Activated CD8-positive, alpha-beta T cell treated with anti-CD3 and anti-CD28 coated beads for 36 hours (primary cell): ENCODE data around the gene PYHIN1. TPM values are rescaled to one million over a fixed set of nuclear protein-coding genes. Genes with fewer than 3 reads are reported as not detected.

Source experiments
- ATAC-seq: fragments of 200-7000 bp; cut with Tn5 transposase; one replicate; pipeline ENCODE4 v1.10.0; 2021; ENCODE audit warnings: mild to moderate bottlenecking, moderate library complexity
- CTCF ChIA-PET: fragments of 350-600 bp; sonication (Branson Sonifier 250); formaldehyde crosslinking; loops from one replicate; lab custom pipeline; 2021; ENCODE audit warnings: antibody characterized with exemption; lab: Charles Lee
- POLR2A ChIA-PET: fragments of 350-600 bp; sonication (Branson Sonifier 250); formaldehyde crosslinking; loops from one replicate; lab custom pipeline; 2021; ENCODE audit warnings: antibody characterized with exemption; lab: Charles Lee
- DNase-seq: peaks from one replicate; pipeline ENCODE4 v3.0.0-alpha.2; 2020
- H3K27ac Mint-ChIP-seq: one replicate; pipeline ENCODE4 v1.8.0; 2021; ENCODE audit warnings: mild to moderate bottlenecking, mixed read lengths
- H3K27me3 Mint-ChIP-seq: one replicate; pipeline ENCODE4 v1.8.0; 2021; ENCODE audit warnings: mixed read lengths
- H3K36me3 Mint-ChIP-seq: one replicate; pipeline ENCODE4 v1.8.0; 2021; ENCODE audit warnings: low read depth, mixed read lengths
- H3K4me1 Mint-ChIP-seq: one replicate; pipeline ENCODE4 v1.8.0; 2021; ENCODE audit warnings: low read depth, mixed read lengths
- H3K4me3 Mint-ChIP-seq: one replicate; pipeline ENCODE4 v1.8.0; 2021; ENCODE audit warnings: mild to moderate bottlenecking, moderate library complexity, mixed read lengths
- H3K9me3 Mint-ChIP-seq: one replicate; pipeline ENCODE4 v1.8.0; 2021; ENCODE audit warnings: mixed read lengths
- intact Hi-C: fragments of 100-400 bp; cut with micrococcal nuclease; formaldehyde crosslinking; loops from one replicate; pipeline ENCODE4 v1.10.0; 2022
- total RNA-seq, 2 experiments: library from RNA; stranded (reverse); gene quantifications; one replicate each; pipeline ENCODE4 v1.2.3, GENCODE V29; 2021
- TF ChIP-seq, protein P1 (sequence below): fragments of 200-600 bp; IDR thresholded peaks from one replicate; pipeline ENCODE4 v1.8.0; 2022; ENCODE audit warnings: antibody characterized with exemption, mild to moderate bottlenecking

The PYHIN1 gene
- total RNA-seq, 2 experiments from 2014 or later: 7.0 to 8.5 TPM

DNA sequence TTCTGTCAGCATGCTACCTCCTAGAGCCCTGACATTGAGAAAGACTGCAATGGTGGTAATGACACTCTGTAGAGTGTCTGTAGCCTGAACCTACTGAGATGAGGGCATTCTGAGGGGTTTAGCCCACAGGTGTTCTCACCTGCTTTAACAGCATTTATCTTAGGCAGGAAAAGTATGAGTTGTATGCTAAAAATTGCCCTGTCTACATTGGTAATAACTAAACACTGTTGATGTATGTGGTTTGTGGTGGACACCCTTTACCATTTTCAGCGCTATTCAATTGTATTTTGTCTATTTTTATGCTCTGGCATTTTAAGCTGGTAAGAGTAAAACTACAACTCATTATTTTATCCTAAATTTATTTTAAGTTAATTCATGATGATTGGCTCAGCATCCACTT lies 10.0 kb downstream of the PYHIN1 start:
- intact Hi-C loops: no loop called here
- no peaks in the 10 kb centered on the region for H3K9me3 Mint-ChIP-seq
- ChIA-PET CTCF (no interaction called here), POLR2A (no interaction called here)
- peaks cover 8% of the 10 kb centered on the region for H3K27me3 Mint-ChIP-seq
- peaks cover 10% of the 10 kb centered on the region for H3K36me3 Mint-ChIP-seq
- H3K27ac Mint-ChIP-seq: no peak overlapping the region
- H3K4me3 Mint-ChIP-seq: no peak overlapping the region
- DNase-seq (no peak), ATAC-seq (no peak)
- peaks cover 30% of the 10 kb centered on the region for H3K4me1 Mint-ChIP-seq
- TF ChIP-seq, protein P1, sequence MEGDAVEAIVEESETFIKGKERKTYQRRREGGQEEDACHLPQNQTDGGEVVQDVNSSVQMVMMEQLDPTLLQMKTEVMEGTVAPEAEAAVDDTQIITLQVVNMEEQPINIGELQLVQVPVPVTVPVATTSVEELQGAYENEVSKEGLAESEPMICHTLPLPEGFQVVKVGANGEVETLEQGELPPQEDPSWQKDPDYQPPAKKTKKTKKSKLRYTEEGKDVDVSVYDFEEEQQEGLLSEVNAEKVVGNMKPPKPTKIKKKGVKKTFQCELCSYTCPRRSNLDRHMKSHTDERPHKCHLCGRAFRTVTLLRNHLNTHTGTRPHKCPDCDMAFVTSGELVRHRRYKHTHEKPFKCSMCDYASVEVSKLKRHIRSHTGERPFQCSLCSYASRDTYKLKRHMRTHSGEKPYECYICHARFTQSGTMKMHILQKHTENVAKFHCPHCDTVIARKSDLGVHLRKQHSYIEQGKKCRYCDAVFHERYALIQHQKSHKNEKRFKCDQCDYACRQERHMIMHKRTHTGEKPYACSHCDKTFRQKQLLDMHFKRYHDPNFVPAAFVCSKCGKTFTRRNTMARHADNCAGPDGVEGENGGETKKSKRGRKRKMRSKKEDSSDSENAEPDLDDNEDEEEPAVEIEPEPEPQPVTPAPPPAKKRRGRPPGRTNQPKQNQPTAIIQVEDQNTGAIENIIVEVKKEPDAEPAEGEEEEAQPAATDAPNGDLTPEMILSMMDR: no peak

- Mint-ChIP-seq H3K27me3 (peaks cover 6% of the 10 kb centered on the region), H3K9me3 (no peaks in the 10 kb centered on the region), H3K36me3 (peaks cover 12% of the 10 kb centered on the region), H3K27ac (no peak overlapping the region), H3K4me3 (no peak overlapping the region), H3K4me1 (peaks cover 27% of the 10 kb centered on the region)
- ATAC-seq: peak; percentile 39
- CTCF ChIA-PET: interaction anchor here (1.3 kb wide), 1 partner anchor 56 kb away, joined by 3 read pairs; no protein-coding TSS in a partner anchor
- DNase-seq: no peak
- intact Hi-C loops: no loop called here
- TF ChIP-seq, protein P1: no peak
- POLR2A ChIA-PET: no interaction called here
These were observed 11.1 kb downstream of the PYHIN1 start for GRCh38 chr1:158942490-158942889.

- intact Hi-C loops: no loop called here
- H3K36me3 Mint-ChIP-seq: peaks cover 14% of the 10 kb centered on the region
These were observed 11.7 kb downstream of the PYHIN1 start for GRCh38 chr1:158943059-158943458.

DNA sequence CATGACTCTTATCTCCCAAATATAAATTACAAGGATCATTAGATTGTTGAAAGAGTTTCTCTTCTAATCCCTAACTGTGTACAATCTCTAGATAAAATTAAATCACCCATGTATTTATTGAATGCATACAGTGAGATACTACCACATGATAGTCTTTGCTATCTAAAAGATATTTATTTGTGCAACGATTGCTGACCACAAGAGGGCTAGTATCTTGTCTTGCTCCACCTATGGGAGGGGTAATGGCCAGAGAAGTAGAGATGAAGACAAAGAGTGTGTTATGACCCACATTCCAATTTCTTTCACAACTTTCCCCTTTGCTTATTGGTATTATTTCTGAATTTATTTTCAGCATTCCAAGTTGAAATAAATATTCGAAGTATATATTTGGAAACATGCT lies 13.7 kb downstream of the PYHIN1 start:
- CTCF ChIA-PET: no interaction called here
- H3K27ac Mint-ChIP-seq: no peak overlapping the region
- H3K36me3 Mint-ChIP-seq: peaks cover 21% of the 10 kb centered on the region
- POLR2A ChIA-PET: no interaction called here
- ATAC-seq (no peak), DNase-seq (no peak)
- H3K4me3 Mint-ChIP-seq: no peak overlapping the region
- TF ChIP-seq, protein P1: no peak
- H3K4me1 Mint-ChIP-seq: peaks cover 18% of the 10 kb centered on the region
- intact Hi-C loops: no loop called here
- H3K27me3 Mint-ChIP-seq: peaks cover 6% of the 10 kb centered on the region
- H3K9me3 Mint-ChIP-seq: no peaks in the 10 kb centered on the region

More at GRCh38 chr1:158943059-158943458, 11.7 kb downstream of the PYHIN1 start:
- Mint-ChIP-seq H3K4me3 (no peak overlapping the region), H3K4me1 (peaks cover 25% of the 10 kb centered on the region), H3K27me3 (peaks cover 6% of the 10 kb centered on the region), H3K27ac (no peak overlapping the region), H3K9me3 (no peaks in the 10 kb centered on the region)
- TF ChIP-seq, protein P1: no peak
- CTCF ChIA-PET: interaction anchor here (1.3 kb wide), 1 partner anchor 55 kb away, joined by 3 read pairs; no protein-coding TSS in a partner anchor
- no peak for ATAC-seq
- no peak for DNase-seq
- POLR2A ChIA-PET: no interaction called here

DNA sequence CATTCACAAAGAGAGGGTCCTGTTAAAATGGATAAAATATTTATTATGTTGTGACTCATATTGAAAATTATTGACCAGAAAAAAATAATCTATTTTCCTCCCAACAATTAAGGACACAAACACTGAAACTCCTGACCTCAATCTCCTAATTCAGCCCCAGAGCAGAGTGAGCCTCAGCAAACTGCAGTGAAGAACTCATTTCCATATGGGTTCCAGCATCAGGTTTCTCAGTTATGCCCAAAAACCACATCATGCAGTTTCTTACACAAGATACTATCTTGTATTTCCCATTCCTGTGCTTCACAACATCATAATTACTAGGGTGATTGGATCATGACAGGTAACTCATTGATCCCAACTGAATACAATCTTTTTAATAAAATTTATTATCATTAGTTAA lies 15.4 kb downstream of the PYHIN1 start:
- Mint-ChIP-seq H3K27me3 (peaks cover 4% of the 10 kb centered on the region), H3K4me1 (peaks cover 12% of the 10 kb centered on the region), H3K9me3 (no peaks in the 10 kb centered on the region), H3K4me3 (no peak overlapping the region), H3K36me3 (peaks cover 25% of the 10 kb centered on the region), H3K27ac (no peak overlapping the region)
- ATAC-seq (no peak), DNase-seq (no peak)
- ChIA-PET CTCF (no interaction called here), POLR2A (no interaction called here)
- TF ChIP-seq, protein P1: no peak
- intact Hi-C loops: no loop called here
